Ovary (tissue), 9 donors: ENCODE data around the gene NTN5. TPM values are rescaled to one million over a fixed set of nuclear protein-coding genes. Genes with fewer than 3 reads are reported as not detected.
A peak's percentile ranks its signal among the peaks of the same experiment; 100 is the strongest.

Experiments used
- DNase-seq, 5 donors: peaks; one replicate each; pipeline ENCODE4 v3.0.0-alpha.2; 2019 to 2020
- H3K27ac ChIP-seq, 2 donors: fragments of 200-600 bp; one replicate each; pipeline versions ENCODE4 v1.5.1 to v1.8.0; 2019 to 2022
- H3K27me3 ChIP-seq: fragments of 200-600 bp; one replicate; pipeline ENCODE4 v1.8.0; 2022
- H3K36me3 ChIP-seq: fragments of 200-600 bp; sonication (generic); one replicate; pipeline ENCODE4 v1.5.1; 2019
- H3K4me1 ChIP-seq: one replicate; pipeline ENCODE4 v1.8.1; 2013; ENCODE audit warnings: mild to moderate bottlenecking, moderate library complexity; ENCODE audit not compliant: insufficient read depth
- H3K4me3 ChIP-seq: fragments of 200-600 bp; sonication (generic); one replicate; pipeline ENCODE4 v1.5.1; 2017
- H3K9me3 ChIP-seq, 2 donors: fragments of 200-600 bp in 1 of 2; sonication (generic) in 1 of 2; one replicate each; pipeline versions ENCODE4 v1.5.1 to v1.8.1; 2013 to 2019; ENCODE audit warnings: mild to moderate bottlenecking in 1 of 2, moderate library complexity in 1 of 2
- CTCF ChIP-seq, 3 donors: fragments of 450-650 bp in 2 of 3; fragments of 200-600 bp in 1 of 3; IDR thresholded peaks; one replicate each; pipeline versions ENCODE4 v1.5.1 to v1.8.0; 2016 to 2022; ENCODE audit warnings: antibody characterized with exemption in 3 of 3, mild to moderate bottlenecking in 1 of 3
- EP300 ChIP-seq: sonication (generic); formaldehyde crosslinking; IDR thresholded peaks from one replicate; pipeline ENCODE4 v1.6.1; 2017; ENCODE audit warnings: antibody characterized with exemption
- POLR2A ChIP-seq: fragments of 450-650 bp; IDR thresholded peaks from one replicate; pipeline ENCODE4 v1.6.1; 2017; ENCODE audit warnings: antibody characterized with exemption, mild to moderate bottlenecking, moderate library complexity
- WGBS, 3 donors: extraction: QIAGEN DNeasy Blood & Tissue Kit in 1 of 3; methylation state at CpG; one replicate each; pipeline versions ENCODE4 v1.1.5 to v1.1.7; 2013 to 2017; 5-methylcytosine and 5-hydroxymethylcytosine counted together
- intact Hi-C, 4 donors: fragments of 100-400 bp; cut with DNase I; formaldehyde crosslinking; loops; one replicate each; pipeline versions ENCODE4 v1.11.0 to v1.15.1; 2022 to 2023
- polyA plus RNA-seq, 2 donors: library from polyadenylated mRNA; stranded (reverse); fragments of 200-250 nt in 1 of 2; fragments of 350-450 nt in 1 of 2; fragmentation: Illumina TruSeq in 1 of 2; extraction: RNeasy Lipid Tissue Mini Kit (QIAGEN cat#74804) in 1 of 2; gene quantifications; one replicate each; pipeline ENCODE4 v1.2.3, GENCODE V29; 2013 to 2014
- total RNA-seq, 7 donors: library from RNA; depleted of rRNA in 2 of 7; stranded (reverse); fragments of >200 nt in 2 of 7; fragmentation: NEBNext Ultra II Directional in 3 of 7; extraction: Animal tissue kit (Norgen Biotek cat#: 25700) in 3 of 7; gene quantifications; one replicate each; pipeline versions ENCODE4 v1.1.0 to v1.2.4, GENCODE V29; 2016 to 2023
- donor health status: DM: no; HTN: no; CAD: no; lungs with moderate emphysema.
- donor health status: DM: no; HTN: no; CAD: no.
- donor health status: Bipolar disorder and iron deficiency.
- donor health status: DM: yes; HTN: yes; CAD: no.
- donor health status: DM: no; HTN: no; CAD: no.
- donor health status: DM: yes; HTN: yes; CAD: no.

NTN5 gene
- total and polyA plus RNA-seq, 9 donors, result 0.23 to 3.8 (median 2.0) TPM

- intact Hi-C loops, result loop anchor here in 2 of 4 donors (10.0 kb wide), 2 partner anchors 134 to 294 kb away; partner anchors contain the start of gene EMP3 (in 1 of the 2)
- H3K27me3 ChIP-seq, result no peaks in the 10 kb centered on the region
- peaks cover 7% of the 10 kb centered on the region for H3K4me1 ChIP-seq
Observed at GRCh38 chr19:48618916-48619691, 53.7 kb downstream of the NTN5 start, which contains the start of the genes RPL18 and SPHK2. RPL18 (minus strand) TSS chr19:48619178; CDS start chr19:48619143, 35 bp downstream. SPHK2 (plus strand) TSS chr19:48619506; CDS start chr19:48620515, 1,009 bp downstream.

GRCh38 chr19:48618278-48618915 is 54.4 kb downstream of the NTN5 start:
- TF ChIP-seq POLR2A, result no peak
- TF ChIP-seq CTCF (IDR thresholded peaks at IDR 0.05), result no peak
- no peak for TF ChIP-seq EP300
- Histone ChIP-seq H3K4me1 (peaks cover 5% of the 10 kb centered on the region), H3K9me3 (no peaks in the 10 kb centered on the region), H3K36me3 (no peaks in the 10 kb centered on the region), H3K4me3 (peak overlapping the region; percentile 74), H3K27ac (peak overlapping the region; percentile 38 to 54), H3K27me3 (no peaks in the 10 kb centered on the region)
- peak in 2 of 5 donors; percentile 46 to 56 for DNase-seq
- 0 to 1% (median 1%) methylated on average over 18 of the region's 18 CpGs for WGBS, 3 donors
- intact Hi-C loops, result loop anchor here in 2 of 4 donors (10.0 kb wide), 2 partner anchors 134 to 294 kb away; partner anchors contain the start of gene EMP3 (in 1 of the 2)

More at GRCh38 chr19:48618916-48619691, 53.7 kb downstream of the NTN5 start, which contains the start of the genes RPL18 and SPHK2:
- WGBS, 3 donors, result 0 to 1% (median 0%) methylated on average over 59 to 69 of the region's 69 CpGs
- peak within 1 kb of the TSS; percentile 74 for H3K4me3 ChIP-seq
- no peaks in the 10 kb centered on the region for H3K36me3 ChIP-seq
- no peaks in the 10 kb centered on the region for H3K9me3 ChIP-seq
- TF ChIP-seq CTCF (IDR thresholded peaks at IDR 0.05) (peak in 2 of 3 donors; percentile 33), POLR2A (peak; percentile 91), EP300 (peak; percentile 70)
- DNase-seq, result peak; percentile 96 to 98 (median 98)
- H3K27ac ChIP-seq, result peak within 1 kb of the TSS; percentile 54 to 91

- no peaks in the 10 kb centered on the region for H3K27me3 ChIP-seq
- intact Hi-C loops, result loop anchor here in 2 of 4 donors (10.0 kb wide), 2 partner anchors 133 to 293 kb away; partner anchors contain the start of gene EMP3 (in 1 of the 2)
- H3K4me1 ChIP-seq, result peaks cover 4% of the 10 kb centered on the region
- peak in 2 of 5 donors; percentile 61 to 65 for DNase-seq
- H3K36me3 ChIP-seq, result no peaks in the 10 kb centered on the region
- TF ChIP-seq POLR2A, result no peak
- H3K4me3 ChIP-seq, result no peak overlapping the region
- 27 to 49% (median 29%) methylated on average over 18 of the region's 18 CpGs for WGBS, 3 donors
- no peak overlapping the region for H3K27ac ChIP-seq
- no peaks in the 10 kb centered on the region for H3K9me3 ChIP-seq
Observed at GRCh38 chr19:48617146-48617937, 55.5 kb downstream of the NTN5 start.

GRCh38 chr19:48616491-48617056 is 56.2 kb downstream of the NTN5 start:
- Histone ChIP-seq H3K4me1 (peaks cover 4% of the 10 kb centered on the region), H3K27me3 (no peaks in the 10 kb centered on the region), H3K36me3 (no peaks in the 10 kb centered on the region), H3K4me3 (no peak overlapping the region), H3K9me3 (no peaks in the 10 kb centered on the region), H3K27ac (no peak overlapping the region)
- 49 to 58% (median 55%) methylated on average over 12 of the region's 12 CpGs for WGBS, 3 donors
- intact Hi-C loops, result loop anchor here in 2 of 4 donors (10.0 kb wide), 2 partner anchors 132 to 292 kb away; partner anchors contain the start of gene EMP3 (in 1 of the 2)
- DNase-seq, result peak in 1 of 5 donors; percentile 43
- TF ChIP-seq EP300 (no peak), CTCF (IDR thresholded peaks at IDR 0.05) (no peak), POLR2A (no peak)
